Breast epithelium (tissue), 4 donors: ENCODE data around the gene SRRM4. TPM values are rescaled to one million over a fixed set of nuclear protein-coding genes. Genes with fewer than 3 reads are reported as not detected.

Source experiments
- DNase-seq, 2 donors: peaks; one replicate each; pipeline ENCODE4 v3.0.0-alpha.2; 2019; ENCODE audit warnings: low spot score in 2 of 2
- H3K27ac ChIP-seq, 2 donors: fragments of 200-600 bp; sonication (generic) in 1 of 2; one replicate each; pipeline ENCODE4 v1.5.1; 2016 to 2019; ENCODE audit warnings: mild to moderate bottlenecking in 1 of 2
- H3K27me3 ChIP-seq, 2 donors: fragments of 200-600 bp; sonication (generic) in 1 of 2; one replicate each; pipeline versions ENCODE4 v1.5.1 to v1.6.0; 2017 to 2019; ENCODE audit warnings: control low read depth in 1 of 2, mild to moderate bottlenecking in 1 of 2
- H3K36me3 ChIP-seq: fragments of 200-600 bp; one replicate; pipeline ENCODE4 v1.5.1; 2019
- H3K4me1 ChIP-seq, 2 donors: fragments of 200-600 bp; sonication (generic); one replicate each; pipeline ENCODE4 v1.5.1; 2016 to 2019; ENCODE audit warnings: control low read depth in 1 of 2
- H3K4me3 ChIP-seq, 3 donors: fragments of 200-600 bp; sonication (generic); 1 replicate in 2 of 3; 2 replicates in 1 of 3; pipeline ENCODE4 v1.5.1; 2016 to 2019; ENCODE audit warnings: mild to moderate bottlenecking in 3 of 3, moderate library complexity in 2 of 3
- H3K9me3 ChIP-seq, 2 donors: fragments of 200-600 bp; sonication (generic) in 1 of 2; one replicate each; pipeline ENCODE4 v1.5.1; 2016 to 2019; ENCODE audit warnings: control low read depth in 1 of 2
- CTCF ChIP-seq, 3 donors: fragments of 450-650 bp; IDR thresholded peaks; one replicate each; pipeline ENCODE4 v1.5.1; 2016 to 2017; ENCODE audit warnings: antibody characterized with exemption in 3 of 3, mild to moderate bottlenecking in 3 of 3, moderate library complexity in 3 of 3
- POLR2A ChIP-seq: fragments of 450-650 bp; IDR thresholded peaks from one replicate; pipeline ENCODE4 v1.6.1; 2016; ENCODE audit warnings: antibody characterized with exemption, mild to moderate bottlenecking, moderate library complexity
- POLR2AphosphoS5 ChIP-seq, 3 donors: sonication (generic); formaldehyde crosslinking; IDR thresholded peaks; one replicate each; pipeline ENCODE4 v1.6.1; 2017; ENCODE audit warnings: antibody characterized with exemption in 3 of 3
- intact Hi-C: fragments of 100-400 bp; cut with DNase I; formaldehyde crosslinking; loops from one replicate; pipeline ENCODE4 v1.15.1; 2023; ENCODE audit warnings: low total_unique reads
- total RNA-seq, 3 donors: library from RNA; depleted of rRNA; stranded (reverse); fragments of >200 nt; gene quantifications; one replicate each; pipeline ENCODE4 v1.1.0, GENCODE V29; 2016

Gene SRRM4
- total RNA-seq, 3 donors from 2014 or later = not detected

GRCh38 chr12:119149270-119149669, 167.9 kb downstream of the SRRM4 start:
- no peak for DNase-seq
- intact Hi-C loops = no loop called here
- peaks cover 14 to 18% of the 10 kb centered on the region in 2 donors for H3K9me3 ChIP-seq
- no peaks in the 10 kb centered on the region for H3K36me3 ChIP-seq
- no peak overlapping the region for H3K27ac ChIP-seq
- H3K27me3 ChIP-seq = peaks cover 0 to 19% of the 10 kb centered on the region in 2 donors
- H3K4me1 ChIP-seq = no peaks in the 10 kb centered on the region
- no peak for TF ChIP-seq POLR2A
- TF ChIP-seq CTCF (IDR thresholded peaks at IDR 0.05) = no peak
- TF ChIP-seq POLR2AphosphoS5 (IDR thresholded peaks at IDR 0.05) = no peak
- no peak overlapping the region for H3K4me3 ChIP-seq

- Histone ChIP-seq H3K9me3 (peaks cover 14 to 18% of the 10 kb centered on the region in 2 donors), H3K4me1 (no peaks in the 10 kb centered on the region), H3K36me3 (no peaks in the 10 kb centered on the region), H3K4me3 (no peak overlapping the region), H3K27me3 (peaks cover 0 to 12% of the 10 kb centered on the region in 2 donors), H3K27ac (no peak overlapping the region)
- intact Hi-C loops = no loop called here
- TF ChIP-seq POLR2AphosphoS5 (IDR thresholded peaks at IDR 0.05) = no peak
- no peak for TF ChIP-seq CTCF (IDR thresholded peaks at IDR 0.05)
- no peak for TF ChIP-seq POLR2A
- DNase-seq = no peak
Measured at GRCh38 chr12:119151445-119152026, 170.2 kb downstream of the SRRM4 start.

- Histone ChIP-seq H3K9me3 (peaks cover 14 to 18% of the 10 kb centered on the region in 2 donors), H3K27me3 (peaks cover 0 to 12% of the 10 kb centered on the region in 2 donors), H3K27ac (no peak overlapping the region), H3K4me3 (peak overlapping the region in 1 of 3 donors; percentile 0), H3K4me1 (no peaks in the 10 kb centered on the region), H3K36me3 (no peaks in the 10 kb centered on the region)
- no peak for DNase-seq
- intact Hi-C loops = no loop called here
- TF ChIP-seq POLR2A = no peak
- TF ChIP-seq POLR2AphosphoS5 (IDR thresholded peaks at IDR 0.05) = no peak
Measured at GRCh38 chr12:119153477-119154434, 172.4 kb downstream of the SRRM4 start.

GRCh38 chr12:119154435-119154818, 173.1 kb downstream of the SRRM4 start:
- TF ChIP-seq POLR2A = no peak
- no peak for TF ChIP-seq POLR2AphosphoS5 (IDR thresholded peaks at IDR 0.05)
- Histone ChIP-seq H3K27me3 (peaks cover 0 to 12% of the 10 kb centered on the region in 2 donors), H3K4me3 (no peak overlapping the region), H3K27ac (no peak overlapping the region), H3K36me3 (no peaks in the 10 kb centered on the region), H3K4me1 (no peaks in the 10 kb centered on the region), H3K9me3 (peaks cover 14 to 18% of the 10 kb centered on the region in 2 donors)
- DNase-seq = no peak
- intact Hi-C loops = no loop called here

- peak overlapping the region in 1 of 2 donors; percentile 7 for H3K27ac ChIP-seq
- H3K36me3 ChIP-seq = no peaks in the 10 kb centered on the region
- H3K4me1 ChIP-seq = no peaks in the 10 kb centered on the region
- intact Hi-C loops = no loop called here
- H3K4me3 ChIP-seq = no peak overlapping the region
- H3K9me3 ChIP-seq = peaks cover 6 to 7% of the 10 kb centered on the region in 2 donors
- no peak for TF ChIP-seq POLR2AphosphoS5 (IDR thresholded peaks at IDR 0.05)
- no peak for TF ChIP-seq CTCF (IDR thresholded peaks at IDR 0.05)
- no peak for TF ChIP-seq POLR2A
- H3K27me3 ChIP-seq = peaks cover 0 to 12% of the 10 kb centered on the region in 2 donors
- DNase-seq = no peak
Measured at GRCh38 chr12:119156401-119157044, 175.2 kb downstream of the SRRM4 start.
